HG02642 (cell line): Measurements from ENCODE around the gene LIPG.

ENCODE experiments used
- ATAC-seq: cut with Tn5 transposase; IDR thresholded peaks from one replicate; pipeline ENCODE4 v1.9.1; 2021; ENCODE audit warnings: mild to moderate bottlenecking; ENCODE audit not compliant: unreplicated experiment, poor library complexity

Gene LIPG

DNA sequence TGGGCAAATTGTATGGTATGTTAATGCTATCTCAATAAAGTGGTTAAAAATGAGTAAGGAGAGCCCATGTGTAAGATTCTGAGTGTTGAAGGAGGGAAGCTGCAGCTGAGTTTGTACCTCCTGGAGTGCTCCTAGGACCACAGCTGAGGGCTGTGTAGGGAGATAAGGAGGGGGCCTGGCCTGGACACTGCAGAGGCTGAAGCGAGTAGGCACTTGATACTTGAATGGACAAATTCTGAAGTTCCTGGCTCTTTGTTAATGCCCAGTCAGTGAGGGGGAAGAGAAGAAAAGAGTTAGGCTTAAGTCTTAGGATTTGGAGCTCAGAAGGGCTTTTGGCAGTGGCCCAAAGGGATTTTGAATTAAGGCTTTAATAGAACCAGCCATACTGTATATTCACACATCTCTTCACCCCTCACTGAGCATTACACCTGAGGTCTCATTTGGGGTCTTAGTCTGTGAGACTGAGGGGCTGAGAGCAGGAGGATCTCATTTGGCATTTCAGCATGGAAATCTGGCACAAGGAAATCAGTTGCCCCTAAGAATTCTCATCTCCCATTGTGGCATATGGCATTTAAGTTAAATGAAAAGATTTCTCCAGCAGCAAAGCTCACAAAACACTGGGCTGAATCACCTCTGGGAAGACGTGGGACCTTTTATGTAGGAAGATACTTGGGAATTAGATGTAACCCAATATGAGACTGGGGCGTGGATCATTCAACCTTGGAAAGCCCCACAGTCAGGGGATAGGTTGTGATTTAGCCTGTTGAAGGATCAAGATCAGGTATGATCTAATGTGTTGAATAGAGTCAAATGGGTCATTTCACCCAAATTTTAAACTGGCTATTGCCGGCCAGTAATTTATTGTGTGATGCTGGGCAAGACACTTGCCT, 46.8 kb downstream of the LIPG start:
- ATAC-seq = no peak

- no peak for ATAC-seq
Observed at GRCh38 chr18:49609256-49610021, 47.6 kb downstream of the LIPG start.

DNA sequence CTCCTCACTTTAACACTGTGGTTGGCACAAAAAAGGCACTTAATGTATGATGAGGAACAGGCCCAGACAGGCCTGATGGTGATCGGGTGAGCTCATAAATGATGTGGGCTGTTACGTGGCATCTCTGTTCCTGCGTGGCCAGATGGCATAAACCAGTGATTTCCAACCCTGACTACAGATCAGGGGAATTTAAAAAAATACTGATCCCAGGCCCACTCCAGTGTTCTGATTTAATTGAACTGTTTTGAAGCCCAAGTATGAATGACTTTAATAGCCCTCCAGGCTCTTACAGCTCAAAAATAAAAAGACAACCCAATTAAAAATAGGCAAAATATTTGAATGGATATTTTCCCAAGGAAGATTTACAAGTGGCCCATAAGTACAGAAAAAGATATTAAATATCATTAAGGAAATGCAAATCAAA, 48.2 kb downstream of the LIPG start:
- no peak for ATAC-seq

DNA sequence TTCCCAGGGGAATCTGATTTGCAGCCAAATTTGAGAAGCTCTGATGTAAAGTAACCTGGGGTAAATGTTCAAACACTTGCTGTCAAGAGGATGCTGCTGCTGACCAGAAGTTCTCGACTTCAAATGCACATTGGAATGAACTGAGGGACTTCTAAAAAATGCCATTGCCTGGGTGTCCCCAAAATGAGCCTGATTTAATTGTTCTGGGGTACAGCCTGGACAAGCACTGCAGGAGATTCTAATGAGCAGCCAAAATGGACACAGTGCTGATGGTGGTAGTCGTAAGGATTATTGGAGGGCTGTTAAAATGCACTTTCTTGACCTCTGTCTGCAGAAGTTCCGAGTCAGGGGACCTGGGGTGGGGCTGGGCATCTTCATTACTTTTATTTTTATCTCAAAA, 49.5 kb downstream of the LIPG start:
- no peak for ATAC-seq

- ATAC-seq = no peak
Observed at GRCh38 chr18:49612515-49613033, 50.7 kb downstream of the LIPG start.

DNA sequence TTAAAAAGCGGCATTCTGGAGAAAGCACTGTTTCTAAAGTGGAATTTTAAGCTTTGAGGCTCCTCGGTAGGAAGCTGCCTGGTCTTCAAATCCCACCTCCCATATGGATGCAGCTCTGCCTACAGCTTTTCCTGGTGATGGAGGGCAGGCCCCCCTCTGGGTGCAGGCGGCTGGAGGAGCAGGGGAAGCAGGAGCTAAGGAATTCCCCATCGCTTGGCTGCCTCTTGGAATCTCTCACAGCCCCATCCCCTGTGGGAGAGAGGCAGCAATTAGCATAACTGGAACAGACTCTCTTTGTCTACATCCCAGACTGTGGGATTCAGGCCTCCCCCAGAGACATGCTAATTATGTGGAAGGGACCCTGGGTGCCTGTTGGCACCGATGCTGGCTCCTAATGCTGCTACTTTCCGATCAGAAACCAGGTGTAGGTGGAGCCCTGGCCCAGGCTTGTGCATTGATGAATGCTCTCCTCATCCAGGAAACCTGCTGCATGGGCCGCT, 51.3 kb downstream of the LIPG start:
- no peak for ATAC-seq

DNA sequence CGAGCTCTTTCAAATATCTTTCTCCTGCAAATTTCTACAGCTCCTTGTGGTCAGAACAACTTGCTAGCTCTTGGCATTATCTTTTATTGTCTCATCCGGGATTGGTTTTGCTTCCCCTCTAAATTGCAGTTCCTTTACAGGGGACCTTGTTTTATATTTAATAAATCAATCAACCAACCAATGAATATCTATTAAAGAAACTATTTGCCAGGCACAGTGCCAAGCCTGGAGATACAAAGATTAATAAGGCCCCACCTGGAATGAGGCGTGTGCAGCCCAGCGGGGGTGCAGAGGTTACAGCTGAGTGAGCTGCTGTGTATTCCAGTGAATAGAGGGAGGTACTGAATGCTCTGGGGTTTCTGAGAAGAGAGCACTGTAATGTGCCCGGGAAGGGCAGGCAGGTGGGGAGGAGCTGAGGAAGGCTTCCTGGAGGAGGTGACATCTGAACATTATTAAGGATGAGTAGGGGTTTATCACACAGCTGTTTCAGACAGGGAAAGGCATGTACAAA, 51.8 kb downstream of the LIPG start:
- ATAC-seq = no peak

GRCh38 chr18:49616618-49617328, 54.9 kb downstream of the LIPG start:
- no peak for ATAC-seq

DNA sequence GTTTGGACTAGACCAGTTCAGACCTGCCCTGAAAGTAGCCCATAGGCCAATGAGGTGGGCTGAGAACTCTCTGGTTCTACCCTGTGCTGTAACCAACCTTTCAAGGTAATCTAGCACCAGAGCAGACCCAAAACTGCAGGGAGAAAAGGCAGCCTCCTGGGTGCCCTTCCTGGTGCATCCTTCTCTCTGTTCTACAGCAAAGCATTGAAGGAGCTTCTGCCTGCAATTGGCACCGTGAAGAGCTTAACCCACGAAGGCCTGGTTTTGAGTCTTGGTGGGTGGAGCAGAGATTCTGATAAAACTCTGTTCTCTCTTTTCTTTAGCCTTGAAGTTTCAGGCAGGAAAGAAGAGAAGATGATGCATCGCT, 55.5 kb downstream of the LIPG start:
- no peak for ATAC-seq

GRCh38 chr18:49617865-49618264, 56.0 kb downstream of the LIPG start:
- no peak for ATAC-seq

GRCh38 chr18:49618742-49619681, 57.2 kb downstream of the LIPG start:
- ATAC-seq = no peak

DNA sequence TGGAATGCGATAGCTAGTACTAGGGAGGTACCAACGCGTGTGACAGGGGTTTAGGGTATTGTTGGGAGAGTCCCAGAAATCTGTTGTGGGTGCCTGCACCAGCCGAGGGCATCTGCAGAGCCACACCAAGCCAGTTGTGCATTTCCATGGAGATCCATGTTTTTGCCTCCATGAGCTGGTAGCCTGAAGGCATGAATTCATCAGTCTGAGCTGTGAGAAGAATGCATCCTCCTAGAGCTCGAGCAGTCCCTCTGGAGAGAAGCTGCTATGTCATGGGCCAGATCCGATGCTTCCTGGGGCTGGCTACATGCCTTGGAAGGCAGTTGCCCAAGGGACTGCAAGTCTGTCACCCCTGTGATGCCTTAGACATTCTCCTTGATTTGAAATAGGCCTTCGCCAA, 57.9 kb downstream of the LIPG start:
- ATAC-seq = no peak

DNA sequence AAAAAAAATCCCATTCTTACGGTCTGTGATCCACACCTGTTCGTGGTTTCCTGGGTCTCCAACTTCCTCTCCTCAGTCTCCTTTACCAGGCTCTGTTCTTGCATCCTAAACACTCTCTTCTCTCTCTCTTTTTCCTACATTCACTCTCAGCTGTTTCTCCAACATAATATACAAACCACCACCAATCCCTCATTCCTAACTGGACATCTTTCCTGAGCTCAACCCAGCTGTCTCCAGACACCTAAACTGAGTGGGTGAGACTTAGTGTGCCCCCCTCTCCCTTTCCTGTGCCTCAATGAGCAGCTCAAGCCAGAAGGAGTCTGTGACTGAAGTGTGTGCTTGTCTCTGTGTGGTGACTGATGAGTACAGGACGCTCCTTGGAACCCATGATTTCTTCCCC, 59.4 kb downstream of the LIPG start:
- no peak for ATAC-seq

DNA sequence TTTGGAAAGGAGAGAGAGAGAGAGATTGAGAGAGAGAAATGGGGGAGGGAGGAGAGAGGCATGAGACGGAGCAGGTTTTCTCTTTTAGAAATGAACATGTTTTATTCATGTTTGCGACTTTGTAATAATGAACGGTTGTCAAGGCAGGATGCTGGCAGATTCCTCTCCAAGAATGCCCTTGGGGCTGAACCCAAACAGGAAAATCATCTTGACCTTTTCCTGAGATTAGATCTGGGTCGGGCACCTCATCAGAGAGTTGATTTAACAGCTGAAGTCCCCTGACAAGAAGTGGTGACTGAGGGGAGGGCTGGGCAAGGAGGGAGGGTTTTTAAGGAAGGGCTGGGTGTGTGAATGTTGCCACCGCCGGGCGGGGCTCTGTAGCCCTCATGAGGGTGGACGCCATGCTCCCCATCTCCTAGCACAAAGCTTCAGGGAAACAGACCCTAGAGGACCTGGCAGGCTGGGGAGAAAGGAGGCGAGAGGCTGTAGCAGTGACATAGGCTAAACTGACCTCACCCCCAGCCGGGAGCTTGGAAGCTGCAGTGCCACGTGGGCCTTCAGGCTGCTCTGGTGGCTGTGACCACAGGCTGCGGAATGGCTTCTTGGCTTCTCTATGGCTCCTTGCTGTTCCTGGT, 60.0 kb downstream of the LIPG start:
- ATAC-seq = no peak

DNA sequence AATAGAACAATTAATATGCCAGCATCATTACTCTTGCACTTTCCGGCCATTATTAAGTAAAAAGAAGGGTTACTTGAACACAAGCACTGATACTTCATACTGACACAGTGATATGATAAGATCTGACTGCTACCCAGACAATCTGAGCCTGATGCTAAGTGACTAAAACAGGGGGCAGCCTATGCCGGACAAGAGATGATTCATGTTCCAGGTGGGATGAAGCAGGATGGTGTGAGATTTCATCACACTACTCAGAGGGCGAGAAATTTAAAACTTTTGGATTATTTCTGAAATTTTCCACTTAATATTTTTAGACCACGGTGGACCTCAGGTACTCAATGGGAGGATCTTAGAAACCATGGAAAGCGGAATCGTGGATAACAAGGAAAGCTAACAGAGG, 61.7 kb downstream of the LIPG start:
- ATAC-seq = no peak

DNA sequence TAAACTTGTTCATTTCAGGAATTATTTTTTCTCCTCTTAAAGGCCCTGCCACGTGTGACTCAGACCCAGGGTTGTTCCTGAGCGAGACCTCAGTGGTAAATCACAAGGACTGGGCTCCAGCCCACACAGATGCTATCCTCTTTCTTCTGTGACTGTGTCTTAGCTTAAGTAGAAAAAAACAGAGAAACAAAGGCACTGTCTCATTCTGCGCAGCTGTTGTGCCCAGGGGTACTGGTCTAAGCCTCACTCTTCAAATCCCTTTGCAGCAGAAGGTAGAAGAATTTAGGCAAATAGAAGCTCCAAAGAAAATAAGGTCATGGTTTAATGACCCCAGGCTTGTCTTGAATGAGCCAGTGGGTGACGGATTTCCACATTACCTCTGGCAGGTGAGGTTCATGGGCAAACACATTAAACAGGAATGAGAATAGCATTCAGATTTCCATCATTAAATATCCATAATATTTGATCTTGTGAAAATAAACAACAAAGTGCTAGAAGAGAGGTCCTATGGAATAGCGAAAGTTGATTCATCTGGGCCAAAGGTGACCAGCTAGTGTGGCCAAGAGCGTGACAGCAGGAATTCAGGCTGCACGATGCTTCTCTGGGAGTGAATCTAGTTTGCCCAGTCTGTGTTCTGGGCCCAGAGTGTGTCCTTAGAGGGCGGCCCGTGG, 63.3 kb downstream of the LIPG start:
- no peak for ATAC-seq

- ATAC-seq = no peak
Observed at GRCh38 chr18:49626842-49627467, 65.1 kb downstream of the LIPG start.

- no peak for ATAC-seq
Observed at GRCh38 chr18:49628119-49628518, 66.3 kb downstream of the LIPG start.
